OCI-LY1 (cell line): Measurements from ENCODE around the gene MANBA.

Experiments used
- EZH2 ChIP-seq: fragments of 200-600 bp; sonication (generic), shearing (Covaris generic); IDR thresholded peaks from 2 replicates; pipeline ENCODE4 v1.8.0; 2017; ENCODE audit warnings: borderline replicate concordance, mixed run types, mild to moderate bottlenecking, antibody characterized with exemption, low read length, moderate library complexity, mixed read lengths
- TF ChIP-seq, protein P1 (sequence below): fragments of 200-600 bp; sonication (generic), shearing (Covaris generic); IDR thresholded peaks from 2 replicates; pipeline ENCODE4 v1.5.1; 2017; ENCODE audit warnings: mild to moderate bottlenecking, antibody characterized with exemption, low read length, moderate library complexity, mixed read lengths

DNA sequence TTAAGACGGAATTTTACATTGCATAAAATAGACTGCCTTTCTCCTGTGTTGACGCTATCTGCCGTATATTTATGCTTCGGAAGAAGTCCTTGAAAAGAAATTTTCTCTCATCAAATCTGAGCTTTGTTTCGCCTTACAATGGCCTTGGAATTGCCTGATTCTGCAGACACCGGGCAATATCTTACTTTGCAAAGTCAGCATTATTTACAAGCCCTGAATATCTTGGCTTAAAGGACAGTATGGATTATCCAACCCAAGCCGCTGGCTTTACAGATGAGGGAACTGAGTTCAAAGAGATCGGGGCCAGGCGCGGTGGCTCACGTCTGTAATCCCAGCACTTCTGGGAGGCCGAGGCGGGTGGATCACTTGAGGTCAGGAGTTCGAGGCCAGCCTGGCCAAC is 1.1 kb upstream of the MANBA start:
- TF ChIP-seq, protein P1, sequence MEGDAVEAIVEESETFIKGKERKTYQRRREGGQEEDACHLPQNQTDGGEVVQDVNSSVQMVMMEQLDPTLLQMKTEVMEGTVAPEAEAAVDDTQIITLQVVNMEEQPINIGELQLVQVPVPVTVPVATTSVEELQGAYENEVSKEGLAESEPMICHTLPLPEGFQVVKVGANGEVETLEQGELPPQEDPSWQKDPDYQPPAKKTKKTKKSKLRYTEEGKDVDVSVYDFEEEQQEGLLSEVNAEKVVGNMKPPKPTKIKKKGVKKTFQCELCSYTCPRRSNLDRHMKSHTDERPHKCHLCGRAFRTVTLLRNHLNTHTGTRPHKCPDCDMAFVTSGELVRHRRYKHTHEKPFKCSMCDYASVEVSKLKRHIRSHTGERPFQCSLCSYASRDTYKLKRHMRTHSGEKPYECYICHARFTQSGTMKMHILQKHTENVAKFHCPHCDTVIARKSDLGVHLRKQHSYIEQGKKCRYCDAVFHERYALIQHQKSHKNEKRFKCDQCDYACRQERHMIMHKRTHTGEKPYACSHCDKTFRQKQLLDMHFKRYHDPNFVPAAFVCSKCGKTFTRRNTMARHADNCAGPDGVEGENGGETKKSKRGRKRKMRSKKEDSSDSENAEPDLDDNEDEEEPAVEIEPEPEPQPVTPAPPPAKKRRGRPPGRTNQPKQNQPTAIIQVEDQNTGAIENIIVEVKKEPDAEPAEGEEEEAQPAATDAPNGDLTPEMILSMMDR, result no peak
- no peak for TF ChIP-seq EZH2
